BLaER1 (cell line): Measurements from ENCODE around the gene HSBP1.

Source experiments
- H3K27ac ChIP-seq: shearing (Covaris generic); formaldehyde crosslinking; 2 replicates; pipeline ENCODE4 v1.8.1; 2022
- H3K27me3 ChIP-seq: shearing (Covaris generic); formaldehyde crosslinking; 2 replicates; pipeline ENCODE4 v1.8.1; 2022
- H3K36me3 ChIP-seq: shearing (Covaris generic); formaldehyde crosslinking; 2 replicates; pipeline ENCODE4 v1.8.1; 2022
- H3K4me1 ChIP-seq: shearing (Covaris generic); formaldehyde crosslinking; 2 replicates; pipeline ENCODE4 v1.8.1; 2022
- H3K4me2 ChIP-seq: shearing (Covaris generic); formaldehyde crosslinking; 2 replicates; pipeline ENCODE4 v1.8.1; 2022
- H3K4me3 ChIP-seq: shearing (Covaris generic); formaldehyde crosslinking; 2 replicates; pipeline ENCODE4 v1.8.1; 2022
- H3K9ac ChIP-seq: shearing (Covaris generic); formaldehyde crosslinking; 2 replicates; pipeline ENCODE4 v1.8.1; 2022
- H3K9me3 ChIP-seq: shearing (Covaris generic); formaldehyde crosslinking; 2 replicates; pipeline ENCODE4 v1.8.1; 2022
- H4K20me1 ChIP-seq: shearing (Covaris generic); formaldehyde crosslinking; 2 replicates; pipeline ENCODE4 v1.8.1; 2022
- Cebpa-rat ChIP-seq: shearing (Covaris generic); IDR thresholded peaks from 2 replicates; pipeline ENCODE4 v1.8.1; 2022

Gene HSBP1

GRCh38 chr16:83807710-83808572, at the start of gene HSBP1:
HSBP1 (plus strand) TSS chr16:83807978; CDS start chr16:83808077, 99 bp downstream.
- Histone ChIP-seq H3K27me3 (no peaks in the 10 kb centered on the region), H4K20me1 (peaks cover 42% of the 10 kb centered on the region), H3K4me2 (peak within 1 kb of the TSS; percentile 98), H3K4me1 (peaks cover 48% of the 10 kb centered on the region), H3K4me3 (peak within 1 kb of the TSS; percentile 100), H3K9me3 (no peaks in the 10 kb centered on the region), H3K36me3 (peaks cover 35% of the 10 kb centered on the region), H3K27ac (peak within 1 kb of the TSS; percentile 96), H3K9ac (peak within 1 kb of the TSS; percentile 97)
- no peak for TF ChIP-seq Cebpa-rat

GRCh38 chr16:83762141-83762991, 45.4 kb upstream of the HSBP1 start:
- Histone ChIP-seq H3K9me3 (peaks cover 11% of the 10 kb centered on the region; the same call in 1 of the 2 replicates), H3K27ac (no peak overlapping the region), H3K4me1 (no peaks in the 10 kb centered on the region), H3K9ac (no peak overlapping the region), H3K4me2 (no peak overlapping the region), H4K20me1 (no peaks in the 10 kb centered on the region), H3K36me3 (no peaks in the 10 kb centered on the region), H3K4me3 (no peak overlapping the region), H3K27me3 (no peaks in the 10 kb centered on the region)
- TF ChIP-seq Cebpa-rat: no peak

GRCh38 chr16:83762992-83763358, 44.8 kb upstream of the HSBP1 start:
- no peak overlapping the region for H3K9ac ChIP-seq
- H3K27me3 ChIP-seq: no peaks in the 10 kb centered on the region
- no peaks in the 10 kb centered on the region for H4K20me1 ChIP-seq
- H3K9me3 ChIP-seq: peaks cover 11% of the 10 kb centered on the region; the same call in 1 of the 2 replicates
- H3K4me2 ChIP-seq: no peak overlapping the region
- no peaks in the 10 kb centered on the region for H3K36me3 ChIP-seq
- H3K27ac ChIP-seq: no peak overlapping the region
- H3K4me1 ChIP-seq: no peaks in the 10 kb centered on the region
- no peak for TF ChIP-seq Cebpa-rat
- no peak overlapping the region for H3K4me3 ChIP-seq

GRCh38 chr16:83768986-83769385, 38.8 kb upstream of the HSBP1 start:
- Histone ChIP-seq H3K9ac (no peak overlapping the region), H3K4me2 (no peak overlapping the region), H3K4me1 (peaks cover 9% of the 10 kb centered on the region; the same call in 1 of the 2 replicates), H3K27ac (no peak overlapping the region), H3K9me3 (no peaks in the 10 kb centered on the region), H3K27me3 (no peaks in the 10 kb centered on the region), H4K20me1 (no peaks in the 10 kb centered on the region), H3K4me3 (no peak overlapping the region), H3K36me3 (no peaks in the 10 kb centered on the region)
- TF ChIP-seq Cebpa-rat: no peak

GRCh38 chr16:83769397-83770008, 38.3 kb upstream of the HSBP1 start:
- H3K36me3 ChIP-seq: no peaks in the 10 kb centered on the region
- peaks cover 9% of the 10 kb centered on the region; the same call in 1 of the 2 replicates for H3K4me1 ChIP-seq
- no peak overlapping the region for H3K4me2 ChIP-seq
- no peaks in the 10 kb centered on the region for H3K27me3 ChIP-seq
- no peak for TF ChIP-seq Cebpa-rat
- H3K27ac ChIP-seq: no peak overlapping the region
- no peak overlapping the region for H3K9ac ChIP-seq
- H3K9me3 ChIP-seq: no peaks in the 10 kb centered on the region
- H3K4me3 ChIP-seq: no peak overlapping the region
- no peaks in the 10 kb centered on the region for H4K20me1 ChIP-seq

GRCh38 chr16:83771306-83771942, 36.4 kb upstream of the HSBP1 start:
- Histone ChIP-seq H3K4me3 (no peak overlapping the region), H3K4me2 (no peak overlapping the region), H3K27ac (no peak overlapping the region), H3K36me3 (no peaks in the 10 kb centered on the region), H4K20me1 (no peaks in the 10 kb centered on the region), H3K9ac (no peak overlapping the region), H3K9me3 (no peaks in the 10 kb centered on the region), H3K4me1 (peaks cover 9% of the 10 kb centered on the region; the same call in 1 of the 2 replicates), H3K27me3 (no peaks in the 10 kb centered on the region)
- TF ChIP-seq Cebpa-rat: no peak

GRCh38 chr16:83772806-83773205, 35.0 kb upstream of the HSBP1 start:
- Histone ChIP-seq H3K9me3 (no peaks in the 10 kb centered on the region), H3K36me3 (no peaks in the 10 kb centered on the region), H4K20me1 (no peaks in the 10 kb centered on the region), H3K4me3 (no peak overlapping the region), H3K4me2 (no peak overlapping the region), H3K4me1 (peaks cover 9% of the 10 kb centered on the region; the same call in 1 of the 2 replicates), H3K9ac (no peak overlapping the region), H3K27ac (no peak overlapping the region), H3K27me3 (no peaks in the 10 kb centered on the region)
- TF ChIP-seq Cebpa-rat: no peak

- Histone ChIP-seq H3K27ac (no peak overlapping the region), H3K4me3 (no peak overlapping the region), H3K9ac (no peak overlapping the region), H4K20me1 (no peaks in the 10 kb centered on the region), H3K9me3 (no peaks in the 10 kb centered on the region), H3K4me1 (peaks cover 6% of the 10 kb centered on the region; the same call in 1 of the 2 replicates), H3K36me3 (no peaks in the 10 kb centered on the region), H3K4me2 (no peak overlapping the region), H3K27me3 (no peaks in the 10 kb centered on the region)
- TF ChIP-seq Cebpa-rat: no peak
Observed at GRCh38 chr16:83774066-83774465, 33.7 kb upstream of the HSBP1 start.

GRCh38 chr16:83776944-83777343, 30.8 kb upstream of the HSBP1 start:
- Histone ChIP-seq H3K27ac (no peak overlapping the region), H4K20me1 (no peaks in the 10 kb centered on the region), H3K4me3 (no peak overlapping the region), H3K9ac (no peak overlapping the region), H3K27me3 (no peaks in the 10 kb centered on the region), H3K4me2 (no peak overlapping the region), H3K4me1 (no peaks in the 10 kb centered on the region), H3K9me3 (no peaks in the 10 kb centered on the region), H3K36me3 (no peaks in the 10 kb centered on the region)
- no peak for TF ChIP-seq Cebpa-rat
